B cell (primary cell): Measurements from ENCODE around the gene NYAP1. TPM values are rescaled to one million over a fixed set of nuclear protein-coding genes. Genes with fewer than 3 reads are reported as not detected.

Experiments
- ATAC-seq: fragments of 200-7000 bp; cut with Tn5 transposase; one replicate; pipeline ENCODE4 v1.10.0; 2021; ENCODE audit warnings: low read depth, mild to moderate bottlenecking, moderate number of reproducible peaks, moderate library complexity
- CTCF ChIA-PET: fragments of 350-600 bp; sonication (Branson Sonifier 250); formaldehyde crosslinking; loops from one replicate; lab custom pipeline; 2021; ENCODE audit warnings: antibody characterized with exemption, inconsistent platforms; lab: Charles Lee
- POLR2A ChIA-PET: fragments of 350-600 bp; sonication (Branson Sonifier 250); formaldehyde crosslinking; loops from one replicate; lab custom pipeline; 2021; ENCODE audit warnings: antibody characterized with exemption; lab: Charles Lee
- DNase-seq: peaks from one replicate; pipeline ENCODE4 v3.0.0; 2013
- H2AFZ ChIP-seq: 2 replicates; pipeline ENCODE4 v1.6.1; 2012; ENCODE audit warnings: mild to moderate bottlenecking, low read depth, low read length; ENCODE audit not compliant: insufficient read depth, poor library complexity, severe bottlenecking
- H3K27ac ChIP-seq, 2 donors: 1 replicate in 1 of 2; 2 replicates in 1 of 2; pipeline ENCODE4 v1.5.1; 2012 to 2013; ENCODE audit warnings: low read length in 2 of 2, mild to moderate bottlenecking in 2 of 2, moderate library complexity in 1 of 2
- H3K27me3 ChIP-seq, 4 experiments: fragments of 200-600 bp in 1 of 4; sonication (generic) in 1 of 4; replicated peaks in 1 of 4; 1 replicate in 2 of 4; 2 replicates in 2 of 4; pipeline versions ENCODE4 v1.6.1 to v1.7.0; 2013 to 2016; ENCODE audit warnings: low read length in 3 of 4, mild to moderate bottlenecking in 2 of 4, mixed read lengths in 1 of 4, moderate library complexity in 1 of 4; ENCODE audit not compliant: insufficient read depth in 4 of 4, control insufficient read depth in 3 of 4; ENCODE audit errors: control extremely low read depth in 1 of 4
- H3K36me3 ChIP-seq, 2 experiments: replicated peaks in 1 of 2; 1 replicate in 1 of 2; 2 replicates in 1 of 2; pipeline versions ENCODE4 v1.6.1 to v1.7.1; 2013; ENCODE audit warnings: low read length in 1 of 2; ENCODE audit not compliant: insufficient read depth in 2 of 2, control insufficient read depth in 1 of 2; ENCODE audit errors: control extremely low read depth in 1 of 2, extremely low read depth in 1 of 2
- H3K4me1 ChIP-seq, 2 donors: fragments of 200-600 bp in 1 of 2; sonication (generic) in 1 of 2; 1 replicate in 1 of 2; 2 replicates in 1 of 2; pipeline versions ENCODE4 v1.5.1 to v1.6.1; 2013 to 2017; ENCODE audit warnings: low read length in 2 of 2; ENCODE audit not compliant: control insufficient read depth in 2 of 2, insufficient read depth in 2 of 2
- H3K4me2 ChIP-seq: replicated peaks from 2 replicates; pipeline ENCODE3; 2012; ENCODE audit warnings: mild to moderate bottlenecking, low read depth, low read length; ENCODE audit not compliant: poor library complexity, severe bottlenecking
- H3K4me3 ChIP-seq, 5 experiments: fragments of 200-600 bp in 1 of 5; sonication (generic) in 1 of 5; 1 replicate in 3 of 5; 2 replicates in 2 of 5; pipeline versions ENCODE4 v1.5.1 to v1.7.0; 2011 to 2016; ENCODE audit warnings: low read length in 4 of 5, mild to moderate bottlenecking in 4 of 5, low read depth in 2 of 5, control low read depth in 1 of 5, moderate library complexity in 1 of 5; ENCODE audit not compliant: insufficient read depth in 1 of 5; ENCODE audit errors: control extremely low read depth in 1 of 5, extremely low read depth in 1 of 5
- H3K79me2 ChIP-seq: fragments of 200-600 bp; sonication (generic); one replicate; pipeline ENCODE4 v1.6.0; 2016; ENCODE audit warnings: low read length; ENCODE audit not compliant: control insufficient read depth, insufficient read depth
- H3K9ac ChIP-seq: fragments of 200-600 bp; sonication (generic); 2 replicates; pipeline ENCODE4 v1.6.1; 2017; ENCODE audit warnings: mild to moderate bottlenecking, low read length, moderate library complexity
- H3K9me3 ChIP-seq, 3 donors: one replicate each; pipeline versions ENCODE4 v1.6.1 to v1.7.1; 2013; ENCODE audit warnings: low read length in 2 of 3; ENCODE audit not compliant: control insufficient read depth in 2 of 3, insufficient read depth in 1 of 3; ENCODE audit errors: control extremely low read depth in 1 of 3
- H4K20me1 ChIP-seq: 2 replicates; pipeline ENCODE4 v1.6.0; 2012; ENCODE audit warnings: mild to moderate bottlenecking, low read length; ENCODE audit not compliant: insufficient read depth, control insufficient read depth, poor library complexity, severe bottlenecking
- H3K27ac Mint-ChIP-seq: one replicate; pipeline ENCODE4 v1.8.0; 2021; ENCODE audit warnings: mixed read lengths
- H3K27me3 Mint-ChIP-seq: one replicate; pipeline ENCODE4 v1.8.0; 2021; ENCODE audit warnings: mixed read lengths
- H3K4me1 Mint-ChIP-seq: one replicate; pipeline ENCODE4 v1.8.0; 2021; ENCODE audit warnings: mixed read lengths
- H3K4me3 Mint-ChIP-seq: one replicate; pipeline ENCODE4 v1.8.0; 2021; ENCODE audit warnings: mixed read lengths
- H3K9me3 Mint-ChIP-seq: one replicate; pipeline ENCODE4 v1.8.0; 2022; ENCODE audit warnings: mixed read lengths; ENCODE audit not compliant: insufficient read depth
- EZH2 ChIP-seq: IDR thresholded peaks from 2 replicates; pipeline ENCODE4 v1.6.1; 2012; ENCODE audit warnings: borderline replicate concordance, low read depth, mild to moderate bottlenecking, moderate library complexity, low read length; ENCODE audit not compliant: insufficient read depth, poor library complexity, severe bottlenecking
- WGBS: methylation state at CpG from one replicate; pipeline ENCODE4 v1.1.5; 2013; ENCODE audit warnings: missing lambda C conversion rate; ENCODE audit not compliant: insufficient coverage; 5-methylcytosine and 5-hydroxymethylcytosine counted together
- intact Hi-C: fragments of 100-400 bp; cut with micrococcal nuclease; formaldehyde crosslinking; loops from one replicate; pipeline ENCODE4 v1.10.0; 2022
- polyA plus RNA-seq: library from polyadenylated mRNA; depleted of rRNA; stranded (reverse); fragments of >200 nt; gene quantifications from 2 replicates; pipeline ENCODE4 v1.2.3, GENCODE V29; 2012
- total RNA-seq, 2 donors: library from RNA; stranded (reverse); fragments of 120-200 nt in 1 of 2; gene quantifications; 1 replicate in 1 of 2; 2 replicates in 1 of 2; pipeline versions ENCODE4 v1.2.3 to v1.2.4, GENCODE V29; 2013 to 2022
- TF ChIP-seq, protein P1 (sequence below): fragments of 200-600 bp; IDR thresholded peaks from one replicate; pipeline ENCODE4 v1.8.0; 2022; ENCODE audit warnings: antibody characterized with exemption, mild to moderate bottlenecking

NYAP1 gene
- total and polyA plus RNA-seq, 2 donors (not counting 1 experiment from before 2014, with no cell fraction given) = 0.06 TPM; not detected in 1

- Mint-ChIP-seq H3K4me3 (peak overlapping the region; percentile 87), H3K9me3 (no peaks in the 10 kb centered on the region), H3K27ac (peak overlapping the region; percentile 37), H3K4me1 (peaks cover 11% of the 10 kb centered on the region), H3K27me3 (peaks cover 4% of the 10 kb centered on the region)
- DNase-seq = no peak
- Histone ChIP-seq H3K9ac (peak overlapping the region; percentile 69), H3K79me2 (peaks cover 21% of the 10 kb centered on the region), H3K4me1 (peaks cover 11 to 18% of the 10 kb centered on the region in 2 donors), H3K4me3 (peak overlapping the region in 4 of 5 experiments; percentile 36 to 67 (median 49)), H4K20me1 (peaks cover 6% of the 10 kb centered on the region), H3K4me2 (peak overlapping the region; percentile 98), H2AFZ (peak overlapping the region; percentile 86), H3K36me3 (no peaks in the 10 kb centered on the region), H3K9me3 (no peaks in the 10 kb centered on the region), H3K27me3 (no peaks in the 10 kb centered on the region), H3K27ac (no peak overlapping the region)
- intact Hi-C loops = loop anchor here (1.0 kb wide), 3 partner anchors 13 to 77 kb away; no protein-coding TSS in a partner anchor
- ChIA-PET POLR2A (interaction anchor here (0.6 to 1.5 kb wide), 2 partner anchors 54 to 139 kb away, joined by 3 to 5 read pairs; partner anchors contain the start of genes MEPCE and ZCWPW1), CTCF (interaction anchor here (0.6 to 5.6 kb wide), 23 partner anchors 8 to 503 kb away, joined by 3 to 80 read pairs (median 4); partner anchors contain the start of genes FBXO24, LRCH4, MEPCE and PCOLCE)
- no peak for TF ChIP-seq EZH2
- no peak for ATAC-seq
- 48% methylated on average over 14 of the region's 14 CpGs for WGBS
These were observed 1.0 kb upstream of the NYAP1 start for GRCh38 chr7:100482728-100483089.

- intact Hi-C loops = loop anchor here (1.0 kb wide), 3 partner anchors 14 to 76 kb away; no protein-coding TSS in a partner anchor
- no peaks in the 10 kb centered on the region for H3K27me3 ChIP-seq
- H3K79me2 ChIP-seq = peaks cover 16% of the 10 kb centered on the region
- no peak for TF ChIP-seq EZH2
- TF ChIP-seq, protein P1, sequence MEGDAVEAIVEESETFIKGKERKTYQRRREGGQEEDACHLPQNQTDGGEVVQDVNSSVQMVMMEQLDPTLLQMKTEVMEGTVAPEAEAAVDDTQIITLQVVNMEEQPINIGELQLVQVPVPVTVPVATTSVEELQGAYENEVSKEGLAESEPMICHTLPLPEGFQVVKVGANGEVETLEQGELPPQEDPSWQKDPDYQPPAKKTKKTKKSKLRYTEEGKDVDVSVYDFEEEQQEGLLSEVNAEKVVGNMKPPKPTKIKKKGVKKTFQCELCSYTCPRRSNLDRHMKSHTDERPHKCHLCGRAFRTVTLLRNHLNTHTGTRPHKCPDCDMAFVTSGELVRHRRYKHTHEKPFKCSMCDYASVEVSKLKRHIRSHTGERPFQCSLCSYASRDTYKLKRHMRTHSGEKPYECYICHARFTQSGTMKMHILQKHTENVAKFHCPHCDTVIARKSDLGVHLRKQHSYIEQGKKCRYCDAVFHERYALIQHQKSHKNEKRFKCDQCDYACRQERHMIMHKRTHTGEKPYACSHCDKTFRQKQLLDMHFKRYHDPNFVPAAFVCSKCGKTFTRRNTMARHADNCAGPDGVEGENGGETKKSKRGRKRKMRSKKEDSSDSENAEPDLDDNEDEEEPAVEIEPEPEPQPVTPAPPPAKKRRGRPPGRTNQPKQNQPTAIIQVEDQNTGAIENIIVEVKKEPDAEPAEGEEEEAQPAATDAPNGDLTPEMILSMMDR = peak; percentile 91
- H3K36me3 ChIP-seq = no peaks in the 10 kb centered on the region
- ChIA-PET CTCF (interaction anchor here (0.6 to 5.6 kb wide), 21 partner anchors 9 to 439 kb away, joined by 3 to 80 read pairs (median 4); partner anchors contain the start of genes FBXO24, LRCH4, MEPCE and PCOLCE), POLR2A (interaction anchor here (0.6 to 1.5 kb wide), 2 partner anchors 54 to 140 kb away, joined by 3 to 5 read pairs; partner anchors contain the start of genes MEPCE and ZCWPW1)
- no peak overlapping the region for H3K27ac Mint-ChIP-seq
- H3K4me1 Mint-ChIP-seq = peaks cover 11% of the 10 kb centered on the region
- peaks cover 8% of the 10 kb centered on the region for H3K27me3 Mint-ChIP-seq
- peak overlapping the region; percentile 98 for H3K4me2 ChIP-seq
- H2AFZ ChIP-seq = peak overlapping the region; percentile 86
- H3K4me3 Mint-ChIP-seq = peak overlapping the region; percentile 87
- peaks cover 11 to 17% of the 10 kb centered on the region in 2 donors for H3K4me1 ChIP-seq
- peak overlapping the region in 4 of 5 experiments; percentile 36 to 67 (median 49) for H3K4me3 ChIP-seq
- under 1% methylated on average over 79 of the region's 79 CpGs for WGBS
- no peak overlapping the region for H3K27ac ChIP-seq
- H4K20me1 ChIP-seq = peaks cover under 1% of the 10 kb centered on the region
- no peaks in the 10 kb centered on the region for H3K9me3 Mint-ChIP-seq
- DNase-seq = peak; percentile 89
- no peaks in the 10 kb centered on the region for H3K9me3 ChIP-seq
- H3K9ac ChIP-seq = peak overlapping the region; percentile 69
- peak; percentile 70 for ATAC-seq
These were observed 521 bp upstream of the NYAP1 start for GRCh38 chr7:100483090-100483721.
